Activated T-helper 17 cell treated with anti-CD3 and anti-CD28 coated beads, Interleukin-2, amount 50 U/mL, for 72 hours (primary cell): Measurements from ENCODE around the gene NCOR1. TPM values are rescaled to one million over a fixed set of nuclear protein-coding genes. Genes with fewer than 3 reads are reported as not detected.
"Not testable (repeated sequence)": the region's sequence is repeated elsewhere in the genome, so short reads cannot be mapped to it uniquely, and the experiment has no call there.

ENCODE experiments used
- ATAC-seq: fragments of 150-1000 bp; cut with Tn5 transposase; replicated peaks from 2 replicates; pipeline ENCODE4 v1.10.0; 2021; ENCODE audit warnings: mild to moderate bottlenecking, moderate library complexity
- H3K27ac Mint-ChIP-seq: one replicate; pipeline ENCODE4 v1.8.0; 2022; ENCODE audit warnings: mixed read lengths
- H3K27me3 Mint-ChIP-seq: one replicate; pipeline ENCODE4 v1.8.0; 2022; ENCODE audit warnings: mixed read lengths
- H3K36me3 Mint-ChIP-seq: one replicate; pipeline ENCODE4 v1.8.0; 2022; ENCODE audit warnings: low read depth, mild to moderate bottlenecking, mixed read lengths
- H3K4me1 Mint-ChIP-seq: one replicate; pipeline ENCODE4 v1.8.0; 2022; ENCODE audit warnings: mixed read lengths
- H3K4me3 Mint-ChIP-seq: one replicate; pipeline ENCODE4 v1.8.0; 2022; ENCODE audit warnings: mild to moderate bottlenecking, mixed read lengths
- H3K9me3 Mint-ChIP-seq: one replicate; pipeline ENCODE4 v1.8.0; 2022; ENCODE audit warnings: mixed read lengths
- total RNA-seq, 2 donors: library from RNA; stranded (reverse); gene quantifications; one replicate each; pipeline ENCODE4 v1.2.3, GENCODE V29; 2022

NCOR1 gene
- total RNA-seq, 2 donors from 2014 or later, result 112 to 144 TPM

- not testable (repeated sequence) for H3K4me1 Mint-ChIP-seq, H3K27me3 Mint-ChIP-seq, ATAC-seq, H3K27ac Mint-ChIP-seq, H3K9me3 Mint-ChIP-seq, H3K4me3 Mint-ChIP-seq
- peaks cover 88% of the 10 kb centered on the region for H3K36me3 Mint-ChIP-seq
These were observed 69.9 kb downstream of the NCOR1 start for GRCh38 chr17:16145319-16145890.

GRCh38 chr17:16141685-16142084, 73.6 kb downstream of the NCOR1 start:
- Mint-ChIP-seq H3K9me3 (no peaks in the 10 kb centered on the region), H3K4me1 (no peaks in the 10 kb centered on the region), H3K4me3 (no peak overlapping the region), H3K27me3 (no peaks in the 10 kb centered on the region), H3K27ac (no peak overlapping the region), H3K36me3 (peaks cover 87% of the 10 kb centered on the region)
- no peak for ATAC-seq

GRCh38 chr17:16140854-16141253, 74.5 kb downstream of the NCOR1 start:
- H3K9me3 Mint-ChIP-seq, result no peaks in the 10 kb centered on the region
- H3K4me3 Mint-ChIP-seq, result no peak overlapping the region
- no peak overlapping the region for H3K27ac Mint-ChIP-seq
- no peaks in the 10 kb centered on the region for H3K4me1 Mint-ChIP-seq
- ATAC-seq, result no peak
- no peaks in the 10 kb centered on the region for H3K27me3 Mint-ChIP-seq
- peaks cover 87% of the 10 kb centered on the region for H3K36me3 Mint-ChIP-seq

GRCh38 chr17:16135461-16135860, 79.9 kb downstream of the NCOR1 start:
- no peaks in the 10 kb centered on the region for H3K27me3 Mint-ChIP-seq
- H3K4me1 Mint-ChIP-seq, result no peaks in the 10 kb centered on the region
- peaks cover 98% of the 10 kb centered on the region for H3K36me3 Mint-ChIP-seq
- ATAC-seq, result no peak
- peak overlapping the region; percentile 69 for H3K27ac Mint-ChIP-seq
- no peak overlapping the region for H3K4me3 Mint-ChIP-seq
- H3K9me3 Mint-ChIP-seq, result no peaks in the 10 kb centered on the region

GRCh38 chr17:16131593-16131992, 83.7 kb downstream of the NCOR1 start:
- Mint-ChIP-seq H3K4me3 (no peak overlapping the region), H3K27ac (no peak overlapping the region), H3K36me3 (peaks cover 89% of the 10 kb centered on the region), H3K4me1 (no peaks in the 10 kb centered on the region), H3K27me3 (no peaks in the 10 kb centered on the region), H3K9me3 (no peaks in the 10 kb centered on the region)
- no peak for ATAC-seq

GRCh38 chr17:16129441-16130205, 85.7 kb downstream of the NCOR1 start:
- ATAC-seq, result no peak
- H3K27me3 Mint-ChIP-seq, result no peaks in the 10 kb centered on the region
- peaks cover 90% of the 10 kb centered on the region for H3K36me3 Mint-ChIP-seq
- H3K4me3 Mint-ChIP-seq, result no peak overlapping the region
- peak overlapping the region; percentile 30 for H3K27ac Mint-ChIP-seq
- no peaks in the 10 kb centered on the region for H3K4me1 Mint-ChIP-seq
- H3K9me3 Mint-ChIP-seq, result no peaks in the 10 kb centered on the region

GRCh38 chr17:16123531-16123930, 91.8 kb downstream of the NCOR1 start:
- no peak for ATAC-seq
- peaks cover 88% of the 10 kb centered on the region for H3K36me3 Mint-ChIP-seq
- no peaks in the 10 kb centered on the region for H3K9me3 Mint-ChIP-seq

GRCh38 chr17:16122697-16123434, 92.5 kb downstream of the NCOR1 start:
- H3K4me3 Mint-ChIP-seq, result no peak overlapping the region
- peaks cover 7% of the 10 kb centered on the region for H3K4me1 Mint-ChIP-seq
- peak overlapping the region; percentile 34 for H3K27ac Mint-ChIP-seq
- ATAC-seq, result no peak
- H3K36me3 Mint-ChIP-seq, result peaks cover 88% of the 10 kb centered on the region
- no peaks in the 10 kb centered on the region for H3K27me3 Mint-ChIP-seq
- no peaks in the 10 kb centered on the region for H3K9me3 Mint-ChIP-seq

More at GRCh38 chr17:16123531-16123930, 91.8 kb downstream of the NCOR1 start:
- no peaks in the 10 kb centered on the region for H3K27me3 Mint-ChIP-seq
- H3K4me1 Mint-ChIP-seq, result peaks cover 7% of the 10 kb centered on the region
- H3K27ac Mint-ChIP-seq, result peak overlapping the region; percentile 34
- H3K4me3 Mint-ChIP-seq, result no peak overlapping the region

- Mint-ChIP-seq H3K27me3 (no peaks in the 10 kb centered on the region), H3K36me3 (peaks cover 96% of the 10 kb centered on the region), H3K9me3 (no peaks in the 10 kb centered on the region), H3K4me3 (no peak overlapping the region), H3K27ac (no peak overlapping the region), H3K4me1 (peaks cover 7% of the 10 kb centered on the region)
- no peak for ATAC-seq
These were observed 93.4 kb downstream of the NCOR1 start for GRCh38 chr17:16121915-16122314.

- Mint-ChIP-seq H3K9me3 (no peaks in the 10 kb centered on the region), H3K4me1 (peaks cover 7% of the 10 kb centered on the region), H3K36me3 (peaks cover 98% of the 10 kb centered on the region), H3K27me3 (no peaks in the 10 kb centered on the region), H3K27ac (no peak overlapping the region), H3K4me3 (no peak overlapping the region)
- ATAC-seq, result no peak
These were observed 94.4 kb downstream of the NCOR1 start for GRCh38 chr17:16120937-16121336.

GRCh38 chr17:16117149-16117548, 98.2 kb downstream of the NCOR1 start:
- H3K27me3 Mint-ChIP-seq, result no peaks in the 10 kb centered on the region
- H3K4me1 Mint-ChIP-seq, result peaks cover 5% of the 10 kb centered on the region
- H3K36me3 Mint-ChIP-seq, result peaks cover 99% of the 10 kb centered on the region
- no peak overlapping the region for H3K27ac Mint-ChIP-seq
- peaks cover 6% of the 10 kb centered on the region for H3K9me3 Mint-ChIP-seq
- no peak for ATAC-seq
- H3K4me3 Mint-ChIP-seq, result no peak overlapping the region

- not testable (repeated sequence) for H3K4me1 Mint-ChIP-seq, H3K9me3 Mint-ChIP-seq, H3K4me3 Mint-ChIP-seq, H3K27me3 Mint-ChIP-seq, ATAC-seq, H3K27ac Mint-ChIP-seq
- peaks cover 95% of the 10 kb centered on the region for H3K36me3 Mint-ChIP-seq
These were observed 100.1 kb downstream of the NCOR1 start for GRCh38 chr17:16115077-16115698.

GRCh38 chr17:16108871-16109270, 106.5 kb downstream of the NCOR1 start:
- Mint-ChIP-seq H3K27ac (no peak overlapping the region), H3K36me3 (peaks cover 83% of the 10 kb centered on the region), H3K4me3 (no peak overlapping the region), H3K9me3 (no peaks in the 10 kb centered on the region), H3K27me3 (no peaks in the 10 kb centered on the region), H3K4me1 (peaks cover 6% of the 10 kb centered on the region)
- no peak for ATAC-seq

- H3K27ac Mint-ChIP-seq, result no peak overlapping the region
- H3K27me3 Mint-ChIP-seq, result no peaks in the 10 kb centered on the region
- peaks cover 6% of the 10 kb centered on the region for H3K4me1 Mint-ChIP-seq
- H3K9me3 Mint-ChIP-seq, result no peaks in the 10 kb centered on the region
- H3K4me3 Mint-ChIP-seq, result no peak overlapping the region
- ATAC-seq, result no peak
- H3K36me3 Mint-ChIP-seq, result peaks cover 83% of the 10 kb centered on the region
These were observed 106.9 kb downstream of the NCOR1 start for GRCh38 chr17:16108386-16108785.
